ENCODE data around the gene ARMH3.

ARMH3 gene

DNA sequence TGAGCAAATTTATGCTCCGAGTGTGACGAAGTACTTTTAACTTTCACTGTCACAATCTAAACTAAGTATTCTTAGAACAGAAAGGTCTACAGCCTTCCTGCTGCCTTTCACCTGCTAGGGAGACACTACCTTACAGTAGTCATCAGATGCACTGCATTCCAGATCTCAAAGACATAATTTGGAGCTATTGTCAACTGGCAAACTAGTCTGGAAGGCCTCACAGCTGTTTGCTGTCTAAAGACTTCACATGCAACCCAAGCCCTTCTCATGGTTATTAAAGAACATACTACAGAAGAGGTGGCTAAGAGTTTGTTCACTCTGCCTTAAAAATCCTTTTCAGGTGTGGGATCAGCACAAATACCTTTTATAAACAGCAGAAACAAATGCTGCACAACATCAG, 120.5 kb downstream of the ARMH3 start:
- no peak for DNase-seq

DNA sequence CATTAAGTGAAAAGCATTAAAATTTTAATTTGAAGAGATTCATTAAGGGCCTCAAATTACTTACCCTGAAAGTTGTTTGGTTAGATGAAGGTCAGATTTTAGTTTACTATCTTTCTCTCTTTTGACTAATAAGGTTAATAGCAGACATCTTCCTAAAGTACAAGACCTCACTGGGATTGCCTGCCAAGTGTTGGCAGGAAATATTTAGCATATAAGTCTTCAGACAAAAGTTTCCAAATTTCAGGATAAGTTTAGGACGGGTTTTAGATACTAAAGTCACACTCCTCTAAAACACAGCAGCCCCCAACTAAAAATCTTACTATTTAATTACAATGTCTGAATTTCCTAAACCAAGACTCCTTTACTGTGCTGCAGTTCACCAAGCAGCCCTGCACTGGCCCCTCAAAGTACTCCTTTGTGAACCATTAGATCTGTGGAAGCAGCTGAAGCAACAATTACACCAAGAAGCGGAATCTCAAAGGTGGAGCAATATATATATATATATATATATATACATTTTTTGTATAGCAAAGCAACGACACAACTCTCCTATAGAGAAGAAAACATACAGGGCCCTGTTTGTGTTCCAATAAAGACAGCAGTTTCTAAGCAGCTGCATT, 121.2 kb downstream of the ARMH3 start:
- DNase-seq = no peak

DNA sequence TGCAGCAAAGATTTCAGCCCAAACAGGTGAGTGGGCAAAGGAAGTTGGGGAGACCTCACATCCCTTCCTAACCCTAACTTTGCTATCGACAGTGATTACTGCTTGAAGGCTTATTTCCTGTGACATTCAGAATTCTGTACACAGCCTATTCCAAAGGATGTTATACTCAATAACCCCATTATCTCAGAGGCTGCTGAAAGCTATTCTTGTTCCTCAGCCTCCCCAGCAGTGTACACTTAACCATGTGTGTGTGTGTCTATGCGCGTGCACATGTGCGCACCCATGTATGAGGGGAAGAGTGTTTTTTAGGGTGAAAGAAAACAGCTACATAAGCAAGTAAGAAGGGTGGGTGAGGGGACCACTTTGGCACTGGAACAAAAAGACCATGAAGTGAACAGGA, 122.0 kb downstream of the ARMH3 start:
- DNase-seq = no peak

DNA sequence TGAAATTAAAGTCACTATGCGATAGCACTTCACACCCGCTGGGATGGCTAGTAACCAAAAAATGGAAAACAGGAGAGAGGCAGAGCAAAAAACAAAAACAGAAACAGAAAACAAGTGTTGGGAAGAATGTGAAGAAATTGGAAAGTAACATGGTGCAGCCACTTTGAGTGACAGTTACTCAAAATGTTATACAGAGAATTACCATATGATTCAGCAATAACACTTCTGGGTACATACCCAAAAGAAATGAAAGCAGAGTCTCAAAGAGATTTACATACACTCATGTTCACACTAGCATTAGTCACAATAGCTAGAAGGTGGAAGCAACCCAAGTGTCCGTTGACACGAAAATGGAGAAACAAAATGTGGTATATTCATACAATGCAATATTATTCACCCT, 123.8 kb downstream of the ARMH3 start:
- DNase-seq = peak in 1 of 2 donors; percentile 42

DNA sequence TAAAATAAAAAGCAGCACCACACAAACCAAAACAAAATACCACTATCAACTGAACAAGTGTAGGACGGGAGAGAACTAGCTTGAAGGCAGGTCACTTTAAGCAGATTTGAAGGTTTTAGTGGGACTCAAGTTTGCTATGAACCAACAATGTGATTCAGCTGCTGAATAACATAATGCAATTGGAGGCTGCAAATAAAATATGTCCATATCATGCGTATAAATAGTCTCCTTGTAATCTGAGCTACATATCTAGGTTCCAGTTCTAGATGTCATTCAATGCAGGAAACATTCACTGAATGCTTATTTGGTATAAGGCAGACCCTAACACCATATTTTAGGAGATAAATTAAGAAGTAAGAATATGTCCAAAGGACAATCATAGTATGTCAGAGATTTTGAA, 130.9 kb downstream of the ARMH3 start:
- DNase-seq = no peak

DNA sequence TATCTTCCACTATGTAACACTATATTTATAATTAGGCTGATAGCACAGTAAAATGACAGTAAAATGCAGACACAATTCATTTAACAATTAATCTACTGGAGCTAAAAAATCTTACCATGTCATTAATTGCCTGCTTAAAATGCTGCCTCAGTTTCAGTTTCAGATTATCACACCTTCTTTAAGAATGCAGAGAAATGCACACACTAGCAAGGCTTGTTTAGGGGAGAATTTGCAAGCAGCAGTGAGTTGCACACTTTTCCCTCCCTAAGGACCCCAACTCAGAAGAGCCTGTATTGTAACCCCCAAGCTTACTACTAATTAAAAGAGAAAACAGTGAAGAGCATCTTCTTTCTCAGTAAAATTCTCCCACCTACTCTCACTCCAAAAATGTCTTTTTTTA, 132.7 kb downstream of the ARMH3 start:
- DNase-seq = no peak

DNA sequence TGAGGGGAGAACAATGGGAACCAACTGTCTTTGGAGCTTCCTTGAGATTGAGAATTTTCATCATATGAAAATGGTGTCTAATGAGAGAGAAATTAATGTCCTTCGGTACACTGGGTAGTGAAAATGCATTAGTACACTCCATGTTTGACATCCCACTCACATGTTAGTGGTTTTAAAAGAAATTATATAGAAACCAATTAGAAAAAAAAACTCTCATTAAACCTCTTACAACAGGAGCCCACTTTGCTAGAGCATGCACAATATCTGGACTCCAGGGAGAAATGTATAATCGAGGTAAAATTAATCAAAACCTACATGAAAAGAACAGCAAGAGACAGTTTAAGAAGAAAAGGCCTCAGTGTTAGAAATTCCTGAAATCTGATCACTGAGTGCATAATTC, 133.1 kb downstream of the ARMH3 start:
- DNase-seq = no peak

DNA sequence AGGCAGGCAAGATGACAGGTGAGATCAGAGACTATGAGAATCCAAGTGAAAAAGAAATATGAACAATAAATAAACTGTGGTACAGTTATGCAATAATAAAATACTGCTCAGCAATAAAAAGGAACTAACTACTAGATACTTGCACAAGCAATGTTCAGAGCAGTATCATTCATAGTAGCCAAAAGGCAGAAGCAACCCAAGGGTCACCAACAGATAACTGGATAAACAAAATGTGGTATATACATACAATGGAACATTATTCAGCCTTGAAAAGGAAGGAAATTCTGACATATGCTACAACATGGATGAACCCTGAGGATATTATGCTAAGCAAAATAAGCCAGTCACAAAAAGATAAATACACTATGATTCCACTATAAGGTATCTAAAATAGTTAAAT, 135.4 kb downstream of the ARMH3 start:
- DNase-seq = peak; percentile 58 to 63

DNA sequence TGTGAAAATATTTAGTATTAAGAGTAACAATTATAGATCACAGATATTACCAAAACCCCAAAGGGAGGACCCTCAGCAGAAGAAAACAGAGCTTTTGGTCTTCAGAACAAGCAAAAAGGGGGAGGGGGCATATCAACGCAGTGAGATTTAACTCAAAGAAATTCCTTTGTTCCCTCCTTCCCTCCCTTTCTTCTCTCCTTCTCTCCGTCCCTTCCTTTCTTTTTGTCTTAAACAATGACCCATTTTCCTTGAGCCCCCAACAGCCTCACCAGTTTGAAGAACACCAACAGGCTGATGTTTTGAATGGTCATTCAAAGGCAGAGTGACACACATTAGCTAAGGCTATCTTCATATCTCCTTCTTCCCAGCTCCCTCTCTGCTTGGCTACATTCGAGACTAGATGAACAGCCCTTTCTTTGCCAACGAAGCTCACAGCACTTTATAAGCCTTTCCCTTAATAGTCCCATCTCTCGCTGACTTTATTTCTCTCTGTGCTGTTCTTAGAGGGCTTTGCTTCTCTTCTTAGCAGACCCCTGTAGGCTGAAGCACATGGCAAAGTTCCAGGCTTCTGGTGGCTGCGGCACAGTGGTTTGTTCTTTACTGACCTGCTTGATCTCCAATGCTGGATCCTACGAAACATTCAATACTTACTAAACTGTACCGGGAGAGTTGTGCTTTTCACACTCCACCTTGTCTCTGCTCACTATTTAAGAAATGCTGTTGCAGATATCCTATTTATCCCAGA, 136.8 kb downstream of the ARMH3 start:
- no peak for DNase-seq

DNA sequence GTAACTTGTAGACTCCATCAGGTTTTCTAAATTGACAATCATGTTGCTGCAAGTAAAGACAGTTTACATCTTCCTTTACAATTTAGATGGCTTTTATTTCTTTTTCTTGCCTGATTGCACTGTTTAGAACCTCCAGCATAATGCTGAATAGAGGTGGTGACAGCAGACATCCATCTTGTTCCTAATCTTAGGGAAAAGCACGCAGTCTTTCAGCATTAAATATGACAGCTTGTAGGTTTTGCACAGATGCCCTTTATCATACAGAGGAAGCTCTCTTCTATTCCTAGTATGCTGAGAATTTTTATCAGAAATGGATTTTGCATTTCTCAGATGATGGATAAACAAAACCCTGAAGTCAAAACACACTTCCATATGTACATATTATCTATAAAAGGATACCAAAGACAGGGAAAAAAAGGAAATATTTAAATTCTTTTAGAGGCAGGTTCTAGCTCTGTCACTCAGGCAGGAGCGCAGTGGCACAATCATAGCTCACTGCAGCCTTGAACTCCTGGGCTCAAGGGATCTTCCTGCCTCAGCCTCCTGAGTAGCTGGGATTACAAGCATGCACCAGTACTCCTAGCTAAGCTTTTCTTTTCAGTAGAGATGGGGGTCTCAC, 143.3 kb downstream of the ARMH3 start:
- DNase-seq = no peak

DNA sequence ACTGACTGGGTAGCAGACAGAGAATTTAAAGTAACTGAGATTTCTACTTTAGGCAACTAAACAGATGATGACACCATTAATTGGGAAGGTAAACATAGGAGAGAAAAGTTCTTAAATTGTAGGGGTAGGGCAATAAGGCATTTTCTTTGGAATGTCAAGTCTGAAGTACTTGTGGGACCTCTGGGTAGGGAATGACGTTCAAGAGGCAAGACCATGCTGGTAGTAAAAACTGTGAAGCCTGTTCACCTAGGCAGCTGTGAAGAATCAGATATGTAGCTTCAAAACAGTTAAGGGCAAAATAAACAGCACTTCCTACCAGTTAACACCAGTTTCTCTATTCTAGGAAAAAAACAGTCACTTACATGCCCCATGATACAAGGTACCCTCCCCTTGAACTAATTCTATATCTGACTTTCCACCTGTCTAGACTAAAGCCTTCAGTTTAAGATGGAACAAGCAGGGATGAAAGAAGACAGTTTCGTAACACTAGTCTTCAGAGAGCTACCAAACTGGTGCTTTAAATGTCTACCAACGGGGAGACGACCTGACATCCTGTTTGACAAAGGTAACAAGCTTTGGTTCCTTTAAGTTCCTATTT, 149.3 kb downstream of the ARMH3 start:
- no peak for DNase-seq

DNA sequence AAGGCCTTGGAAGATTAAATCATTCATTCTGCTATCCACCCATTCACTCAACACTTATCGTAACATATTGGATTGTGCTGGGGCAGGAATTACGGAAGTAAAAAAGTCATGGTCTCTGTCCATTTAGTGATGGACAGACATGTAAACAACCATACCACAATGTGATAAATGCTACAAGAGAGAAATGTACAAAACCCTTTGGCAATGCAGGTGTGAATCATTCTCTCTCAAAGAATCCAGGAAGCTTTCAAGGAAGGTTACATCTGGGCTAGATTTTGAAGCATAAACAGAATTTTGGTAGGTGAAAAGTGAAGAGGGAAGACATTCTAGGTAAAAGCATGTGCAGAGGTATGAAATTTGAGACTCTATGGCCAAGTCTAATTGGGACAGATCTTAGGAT, 150.7 kb downstream of the ARMH3 start:
- DNase-seq = no peak

DNA sequence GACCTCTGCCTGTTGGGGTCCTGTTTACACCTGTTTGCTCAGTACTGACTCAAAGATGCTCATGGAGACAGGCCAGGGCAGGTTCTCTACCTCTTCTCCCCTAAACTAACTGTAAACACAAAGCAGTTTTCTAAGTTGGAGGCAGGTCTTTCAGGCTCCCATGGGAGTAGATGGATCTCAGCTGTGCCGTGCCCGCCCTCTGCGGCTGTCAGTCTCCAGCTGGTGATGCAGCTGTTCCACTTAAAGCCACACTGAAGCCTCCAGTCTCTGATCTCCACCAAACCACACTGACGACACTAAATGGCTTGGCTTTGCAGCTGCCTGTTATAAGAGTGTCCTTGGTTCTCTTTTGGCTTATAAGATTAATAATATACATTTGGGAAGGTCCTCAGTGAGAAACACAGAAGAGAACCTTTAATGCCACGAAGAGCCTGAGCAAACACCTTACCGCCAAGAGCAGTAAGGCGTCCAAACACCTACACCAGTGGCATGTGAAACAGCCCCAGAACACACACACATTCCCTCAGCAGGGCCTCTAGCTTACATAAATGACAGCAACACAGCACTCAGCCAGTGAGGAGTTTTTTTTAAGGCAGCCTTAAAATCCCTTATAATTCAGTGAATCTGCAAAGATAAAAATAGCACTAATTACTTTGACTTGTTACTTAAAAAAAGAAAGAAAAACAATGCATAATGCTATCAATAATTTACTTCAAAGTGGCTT, 152.0 kb downstream of the ARMH3 start:
- no peak for DNase-seq

DNA sequence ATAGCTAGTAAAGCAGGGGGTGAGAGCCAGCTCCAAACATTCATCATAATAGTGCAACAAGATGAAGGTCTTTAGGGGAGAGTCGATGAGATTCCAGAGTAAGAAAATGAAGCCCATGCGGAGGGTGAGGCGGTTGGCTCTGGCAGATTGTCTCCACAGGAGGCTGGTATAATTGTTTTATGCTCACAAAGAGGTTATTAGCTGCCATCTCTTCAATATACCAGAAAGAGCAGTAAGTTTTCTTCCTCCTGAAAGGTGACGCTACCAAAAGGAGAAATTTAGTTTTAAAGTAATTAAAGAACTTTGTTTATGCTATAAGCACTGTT, 153.2 kb downstream of the ARMH3 start:
- DNase-seq = no peak

DNA sequence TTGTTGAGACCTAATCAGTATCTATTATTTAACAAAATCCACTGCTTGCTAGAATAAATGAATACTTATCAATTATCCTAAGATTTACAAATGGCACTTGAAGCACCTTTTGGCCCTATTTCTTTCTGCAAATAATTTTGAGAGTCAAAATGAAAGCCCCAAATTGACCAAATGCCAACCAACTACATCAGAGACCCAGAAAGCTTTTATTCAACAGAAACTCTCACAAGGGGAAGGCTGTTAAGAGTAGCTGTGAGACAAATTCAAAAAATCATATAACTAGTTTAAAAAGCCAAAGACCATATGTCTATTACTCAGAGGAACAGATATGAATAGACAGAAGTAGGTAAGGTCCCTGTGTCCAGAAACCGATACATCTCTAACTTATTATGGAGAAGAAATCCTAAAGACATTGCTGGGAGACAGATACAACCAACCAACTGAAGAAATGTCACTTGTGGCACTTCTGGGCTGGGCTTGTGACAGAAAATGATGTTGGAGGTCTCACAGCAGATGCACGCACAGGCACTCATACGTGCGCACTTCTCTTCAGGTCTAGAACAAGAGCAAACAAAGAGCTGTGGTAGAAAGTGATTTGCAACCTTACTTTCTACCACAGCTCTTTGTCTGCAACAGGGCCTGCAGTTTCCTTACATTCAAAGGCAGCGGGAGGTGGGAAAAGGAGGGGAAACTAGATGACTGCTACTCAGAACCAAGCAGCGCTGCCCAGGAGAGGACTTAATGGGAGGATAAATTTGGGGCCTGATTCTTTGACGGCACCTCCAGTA, 153.7 kb downstream of the ARMH3 start:
- no peak for DNase-seq

DNA sequence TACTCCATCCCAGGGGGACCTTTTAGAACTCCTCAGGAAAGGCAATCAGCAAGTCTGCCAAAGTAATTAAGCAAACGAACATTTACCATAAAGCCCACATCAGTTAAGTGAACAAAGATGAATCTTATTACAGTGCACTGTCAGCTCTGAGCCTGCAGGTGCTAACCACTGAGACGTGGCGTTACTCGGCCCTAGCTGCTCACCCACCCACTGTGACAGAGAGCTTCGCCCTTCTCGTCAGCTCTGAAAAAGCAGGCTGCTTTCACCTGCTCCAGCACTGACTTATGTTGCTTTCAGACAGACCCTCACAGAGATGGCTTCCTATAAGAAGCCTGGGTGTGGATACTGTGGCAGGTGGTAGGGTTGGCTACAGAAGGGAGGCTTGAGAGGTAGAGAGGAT, 154.6 kb downstream of the ARMH3 start:
- no peak for DNase-seq

DNA sequence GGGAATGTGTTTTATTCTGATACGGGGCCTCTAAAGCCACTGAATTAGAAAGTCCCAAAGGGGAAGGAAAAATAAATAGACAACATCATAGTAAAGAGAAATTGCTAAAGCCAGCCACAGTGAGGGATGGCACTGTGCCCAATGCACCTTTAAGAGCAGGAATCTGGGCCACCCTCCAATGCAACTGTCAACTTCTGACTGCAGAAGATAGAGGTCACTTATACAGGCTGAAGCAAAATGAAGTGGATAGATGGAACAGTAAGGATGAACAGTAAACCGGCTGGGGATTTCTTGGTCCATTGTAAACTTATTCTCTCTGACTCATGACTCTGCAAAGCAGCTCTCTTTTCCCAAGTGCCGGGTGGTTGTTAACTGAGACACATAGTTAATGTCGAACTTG, 158.3 kb downstream of the ARMH3 start:
- DNase-seq = no peak

DNA sequence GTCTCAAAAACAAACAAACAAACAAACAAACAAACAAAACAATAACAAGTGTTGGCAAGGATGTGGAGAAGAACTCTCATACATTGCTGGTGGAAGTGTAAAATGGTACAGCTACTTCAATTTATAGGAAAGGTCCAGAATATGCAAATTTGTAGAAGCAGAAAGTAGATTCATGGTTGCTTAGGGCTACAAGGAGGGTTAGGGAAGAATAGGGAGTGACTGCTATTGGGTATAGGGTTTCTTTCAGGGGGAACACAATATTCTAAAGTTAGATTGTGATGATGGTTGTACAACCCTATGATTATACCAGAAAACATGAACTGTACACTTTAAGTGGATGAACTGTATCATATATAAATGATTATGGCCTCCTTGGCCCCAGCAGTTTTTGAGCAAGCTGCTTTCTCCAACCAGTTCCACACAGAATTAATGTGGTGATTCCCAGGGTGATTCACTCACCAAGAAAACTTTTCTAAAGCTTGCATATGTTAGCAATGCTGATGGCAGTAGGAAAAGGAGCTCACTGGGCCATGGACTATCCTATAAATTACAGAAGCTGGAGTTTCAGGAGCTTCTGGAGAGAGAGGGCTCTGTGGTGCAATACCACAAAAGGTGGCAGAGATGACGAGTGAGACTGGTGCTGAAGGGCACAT, 159.6 kb downstream of the ARMH3 start:
- no peak for DNase-seq

DNA sequence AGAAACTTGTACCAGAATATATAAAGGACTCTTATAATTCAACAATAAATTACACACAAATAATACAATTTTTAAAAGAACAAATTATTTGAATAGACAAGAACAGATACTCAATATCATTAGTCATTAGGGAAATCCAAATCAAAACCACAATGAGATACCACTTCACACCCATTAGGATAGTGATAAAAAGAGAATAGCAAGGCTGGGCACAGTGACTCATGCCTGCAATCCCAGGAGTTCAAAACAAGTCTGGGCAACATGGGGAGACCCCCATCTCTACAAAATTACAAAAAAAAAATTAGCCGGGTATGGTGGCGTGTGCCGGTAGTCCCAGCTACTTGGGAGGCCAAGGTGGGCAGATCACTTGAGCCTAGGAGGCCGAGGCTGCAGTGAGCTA, 160.2 kb downstream of the ARMH3 start:
- no peak for DNase-seq

DNA sequence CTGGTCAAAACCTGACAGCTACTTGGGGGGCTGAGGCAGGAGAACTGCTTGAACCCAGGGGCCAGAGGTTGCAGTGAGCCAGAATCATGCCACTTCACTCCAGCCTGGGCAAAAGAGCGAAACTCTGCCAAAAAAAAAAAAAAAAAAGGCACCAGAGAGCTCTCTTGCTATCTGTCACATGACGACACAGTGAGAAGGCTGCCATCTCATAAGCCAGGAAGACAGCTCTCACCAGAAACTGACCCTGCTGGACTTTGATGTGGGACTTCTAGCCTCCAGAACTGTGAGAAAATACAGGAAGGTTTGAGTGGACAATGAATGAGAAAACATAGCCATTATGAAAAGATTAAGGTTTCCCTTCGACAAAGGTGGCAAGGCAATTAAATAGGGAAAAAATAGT, 161.2 kb downstream of the ARMH3 start:
- DNase-seq = no peak

DNA sequence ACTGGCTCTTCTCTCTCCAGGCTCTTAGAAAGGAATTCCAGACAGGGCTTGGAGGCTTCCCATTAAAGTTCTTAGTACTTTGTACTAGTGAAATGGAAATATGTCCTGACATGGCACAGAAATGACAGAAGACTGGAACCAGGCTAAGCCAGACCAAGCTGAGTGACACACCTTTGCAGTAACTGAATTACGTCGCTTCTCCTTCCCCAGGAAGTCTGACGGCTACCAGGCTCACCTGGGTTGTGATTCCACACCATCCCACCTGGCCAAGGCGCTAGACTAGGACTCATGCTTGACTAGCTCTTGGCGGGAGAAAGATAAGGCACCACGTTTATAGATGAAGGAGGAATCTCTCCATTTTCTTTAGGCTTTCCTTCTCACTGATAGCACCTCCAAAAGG, 161.7 kb downstream of the ARMH3 start:
- DNase-seq = no peak

DNA sequence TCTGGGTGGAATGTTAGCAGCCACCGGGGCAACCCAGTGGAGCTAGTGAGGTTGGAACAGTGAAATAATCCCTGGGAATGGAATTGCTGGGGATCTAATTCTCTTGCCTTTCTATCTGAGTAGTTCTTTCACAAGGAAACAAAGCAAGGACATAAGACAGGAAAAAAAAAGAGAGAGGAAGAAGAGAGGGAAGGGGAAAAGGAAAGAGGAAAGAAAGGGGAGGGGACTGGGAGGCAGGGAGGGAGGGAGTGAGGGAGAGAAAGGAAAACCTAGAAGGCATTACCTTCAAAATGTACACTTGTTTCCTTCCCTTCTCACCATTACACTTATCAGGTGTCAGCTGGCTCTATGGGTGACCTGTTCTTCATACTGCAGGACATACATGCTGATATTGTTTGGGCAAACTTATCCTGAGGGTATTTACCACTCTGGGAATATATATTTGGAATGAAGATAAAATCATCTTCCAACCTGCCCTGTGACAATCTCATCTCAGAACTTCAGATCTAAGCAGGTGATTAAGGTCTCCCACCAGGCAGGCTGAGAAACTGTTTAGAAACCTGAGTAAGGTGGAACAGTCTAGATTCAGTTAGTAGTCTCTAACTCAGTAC, 162.4 kb downstream of the ARMH3 start:
- no peak for DNase-seq
